Immature natural killer cell (primary cell): Measurements from ENCODE around the gene CDT1. TPM values are rescaled to one million over a fixed set of nuclear protein-coding genes. Genes with fewer than 3 reads are reported as not detected.

Source experiments
- DNase-seq, 3 donors: peaks; one replicate each; pipeline ENCODE4 v3.0.0; 2022; ENCODE audit warnings: mixed read lengths in 1 of 3
- H3K27ac Mint-ChIP-seq, 6 donors: one replicate each; pipeline ENCODE4 v1.8.0; 2020; ENCODE audit warnings: mixed read lengths in 6 of 6, mild to moderate bottlenecking in 5 of 6, inconsistent platforms in 4 of 6, moderate library complexity in 3 of 6
- H3K27me3 Mint-ChIP-seq, 3 donors: one replicate each; pipeline ENCODE4 v1.8.0; 2020 to 2021; ENCODE audit warnings: low read depth in 3 of 3, mild to moderate bottlenecking in 3 of 3, mixed read lengths in 3 of 3, moderate library complexity in 3 of 3, inconsistent platforms in 1 of 3
- H3K36me3 Mint-ChIP-seq, 3 donors: one replicate each; pipeline ENCODE4 v1.8.0; 2020; ENCODE audit warnings: mixed read lengths in 3 of 3, inconsistent platforms in 2 of 3, mild to moderate bottlenecking in 2 of 3
- H3K4me1 Mint-ChIP-seq, 2 donors: one replicate each; pipeline ENCODE4 v1.8.0; 2020; ENCODE audit warnings: inconsistent platforms in 2 of 2, mild to moderate bottlenecking in 2 of 2, mixed read lengths in 2 of 2, moderate library complexity in 1 of 2
- H3K4me3 Mint-ChIP-seq, 5 donors: one replicate each; pipeline ENCODE4 v1.8.0; 2020; ENCODE audit warnings: mild to moderate bottlenecking in 5 of 5, mixed read lengths in 5 of 5, inconsistent platforms in 3 of 5, moderate library complexity in 3 of 5
- H3K9me3 Mint-ChIP-seq, 6 donors: one replicate each; pipeline ENCODE4 v1.8.0; 2020; ENCODE audit warnings: mild to moderate bottlenecking in 6 of 6, mixed read lengths in 6 of 6, inconsistent platforms in 4 of 6, moderate library complexity in 3 of 6
- polyA plus RNA-seq, 3 donors: library from polyadenylated mRNA; unstranded; fragments of 300-500 nt; fragmentation: Illumina TruSeq; gene quantifications; one replicate each; pipeline ENCODE4 v1.2.3, GENCODE V29; 2021

Gene CDT1
- polyA plus RNA-seq, 3 donors from 2014 or later: 1.3 to 3.1 TPM; not detected in 1

GRCh38 chr16:88826070-88826840, 22.7 kb downstream of the CDT1 start:
- H3K4me1 Mint-ChIP-seq: no peaks in the 10 kb centered on the region
- no peak for DNase-seq
- H3K27ac Mint-ChIP-seq: no peak overlapping the region
- peaks cover 0 to 3% (median 0%) of the 10 kb centered on the region in 3 donors for H3K36me3 Mint-ChIP-seq
- H3K9me3 Mint-ChIP-seq: no peaks in the 10 kb centered on the region
- H3K27me3 Mint-ChIP-seq: peaks cover 0 to 3% (median 2%) of the 10 kb centered on the region in 3 donors
- H3K4me3 Mint-ChIP-seq: no peak overlapping the region

- no peak overlapping the region for H3K4me3 Mint-ChIP-seq
- H3K4me1 Mint-ChIP-seq: no peaks in the 10 kb centered on the region
- peaks cover 0 to 3% (median 0%) of the 10 kb centered on the region in 3 donors for H3K36me3 Mint-ChIP-seq
- peaks cover 0 to 3% (median 2%) of the 10 kb centered on the region in 3 donors for H3K27me3 Mint-ChIP-seq
- DNase-seq: no peak
- H3K27ac Mint-ChIP-seq: no peak overlapping the region
- H3K9me3 Mint-ChIP-seq: no peaks in the 10 kb centered on the region
Measured at GRCh38 chr16:88827727-88828126, 24.1 kb downstream of the CDT1 start.

- Mint-ChIP-seq H3K4me1 (no peaks in the 10 kb centered on the region), H3K4me3 (no peak overlapping the region), H3K27me3 (peaks cover 0 to 3% (median 2%) of the 10 kb centered on the region in 3 donors), H3K27ac (no peak overlapping the region), H3K9me3 (no peaks in the 10 kb centered on the region), H3K36me3 (no peaks in the 10 kb centered on the region)
- DNase-seq: no peak
Measured at GRCh38 chr16:88828711-88829110, 25.1 kb downstream of the CDT1 start.

- Mint-ChIP-seq H3K4me1 (no peaks in the 10 kb centered on the region), H3K27ac (peak overlapping the region in 1 of 6 donors; percentile 55), H3K36me3 (peaks cover 0 to 2% (median 0%) of the 10 kb centered on the region in 3 donors), H3K27me3 (peaks cover 0 to 2% (median 2%) of the 10 kb centered on the region in 3 donors), H3K9me3 (no peaks in the 10 kb centered on the region), H3K4me3 (no peak overlapping the region)
- DNase-seq: no peak
Measured at GRCh38 chr16:88830258-88830657, 26.7 kb downstream of the CDT1 start.

GRCh38 chr16:88830783-88831182, 27.2 kb downstream of the CDT1 start:
- peaks cover 0 to 2% (median under 1%) of the 10 kb centered on the region in 3 donors for H3K27me3 Mint-ChIP-seq

GRCh38 chr16:88831838-88832237, 28.2 kb downstream of the CDT1 start:
- peaks cover 0 to 3% (median 0%) of the 10 kb centered on the region in 3 donors for H3K27me3 Mint-ChIP-seq
- H3K4me1 Mint-ChIP-seq: no peaks in the 10 kb centered on the region
- H3K36me3 Mint-ChIP-seq: peaks cover 0 to 3% (median 0%) of the 10 kb centered on the region in 3 donors
- H3K9me3 Mint-ChIP-seq: no peaks in the 10 kb centered on the region
- H3K4me3 Mint-ChIP-seq: no peak overlapping the region
- no peak overlapping the region for H3K27ac Mint-ChIP-seq
- DNase-seq: no peak

More at GRCh38 chr16:88830783-88831182, 27.2 kb downstream of the CDT1 start:
- Mint-ChIP-seq H3K27ac (no peak overlapping the region), H3K36me3 (peaks cover 0 to 3% (median 0%) of the 10 kb centered on the region in 3 donors), H3K4me1 (no peaks in the 10 kb centered on the region), H3K9me3 (no peaks in the 10 kb centered on the region), H3K4me3 (no peak overlapping the region)
- no peak for DNase-seq

- no peaks in the 10 kb centered on the region for H3K9me3 Mint-ChIP-seq
- H3K36me3 Mint-ChIP-seq: peaks cover 0 to 3% (median 0%) of the 10 kb centered on the region in 3 donors
- H3K4me3 Mint-ChIP-seq: no peak overlapping the region
- H3K27ac Mint-ChIP-seq: no peak overlapping the region
- no peak for DNase-seq
- no peaks in the 10 kb centered on the region for H3K4me1 Mint-ChIP-seq
- peaks cover 0 to 5% (median 0%) of the 10 kb centered on the region in 3 donors for H3K27me3 Mint-ChIP-seq
Measured at GRCh38 chr16:88833086-88833485, 29.5 kb downstream of the CDT1 start.

GRCh38 chr16:88834670-88835069, 31.1 kb downstream of the CDT1 start:
- Mint-ChIP-seq H3K36me3 (peaks cover 0 to 3% (median 0%) of the 10 kb centered on the region in 3 donors), H3K4me1 (no peaks in the 10 kb centered on the region), H3K4me3 (no peak overlapping the region), H3K9me3 (no peaks in the 10 kb centered on the region), H3K27me3 (peaks cover 0 to 3% (median 0%) of the 10 kb centered on the region in 3 donors), H3K27ac (no peak overlapping the region)
- DNase-seq: no peak

- Mint-ChIP-seq H3K4me1 (no peaks in the 10 kb centered on the region), H3K27me3 (peaks cover 0 to 3% (median 0%) of the 10 kb centered on the region in 3 donors), H3K36me3 (peaks cover 0 to 3% (median 0%) of the 10 kb centered on the region in 3 donors), H3K4me3 (no peak overlapping the region), H3K27ac (no peak overlapping the region), H3K9me3 (no peaks in the 10 kb centered on the region)
- no peak for DNase-seq
Measured at GRCh38 chr16:88835383-88835782, 31.8 kb downstream of the CDT1 start.

GRCh38 chr16:88835818-88836217, 32.2 kb downstream of the CDT1 start:
- peaks cover 0 to 3% (median 0%) of the 10 kb centered on the region in 3 donors for H3K36me3 Mint-ChIP-seq
- no peaks in the 10 kb centered on the region for H3K9me3 Mint-ChIP-seq
- H3K4me3 Mint-ChIP-seq: no peak overlapping the region
- DNase-seq: no peak
- peaks cover 0 to 3% (median 0%) of the 10 kb centered on the region in 3 donors for H3K27me3 Mint-ChIP-seq
- no peaks in the 10 kb centered on the region for H3K4me1 Mint-ChIP-seq
- H3K27ac Mint-ChIP-seq: no peak overlapping the region

GRCh38 chr16:88836791-88837190, 33.2 kb downstream of the CDT1 start:
- no peak overlapping the region for H3K27ac Mint-ChIP-seq
- H3K9me3 Mint-ChIP-seq: no peaks in the 10 kb centered on the region

GRCh38 chr16:88837806-88838205, 34.2 kb downstream of the CDT1 start:
- Mint-ChIP-seq H3K4me1 (no peaks in the 10 kb centered on the region), H3K9me3 (no peaks in the 10 kb centered on the region), H3K27me3 (peaks cover 0 to 3% (median 0%) of the 10 kb centered on the region in 3 donors), H3K4me3 (no peak overlapping the region), H3K36me3 (peaks cover 0 to 3% (median 0%) of the 10 kb centered on the region in 3 donors), H3K27ac (no peak overlapping the region)
- no peak for DNase-seq

More at GRCh38 chr16:88836791-88837190, 33.2 kb downstream of the CDT1 start:
- peaks cover 0 to 3% (median 0%) of the 10 kb centered on the region in 3 donors for H3K36me3 Mint-ChIP-seq
- H3K4me3 Mint-ChIP-seq: no peak overlapping the region
- DNase-seq: no peak
- peaks cover 0 to 3% (median 0%) of the 10 kb centered on the region in 3 donors for H3K27me3 Mint-ChIP-seq
- no peaks in the 10 kb centered on the region for H3K4me1 Mint-ChIP-seq

GRCh38 chr16:88838566-88838965, 35.0 kb downstream of the CDT1 start:
- Mint-ChIP-seq H3K36me3 (peaks cover 0 to 7% (median 0%) of the 10 kb centered on the region in 3 donors), H3K4me1 (no peaks in the 10 kb centered on the region), H3K27me3 (peaks cover 0 to 3% (median 0%) of the 10 kb centered on the region in 3 donors), H3K27ac (no peak overlapping the region), H3K4me3 (no peak overlapping the region), H3K9me3 (no peaks in the 10 kb centered on the region)
- no peak for DNase-seq

GRCh38 chr16:88839026-88839529, 35.5 kb downstream of the CDT1 start:
- H3K27me3 Mint-ChIP-seq: peaks cover 0 to 3% (median 0%) of the 10 kb centered on the region in 3 donors
- H3K4me3 Mint-ChIP-seq: no peak overlapping the region
- peaks cover 0 to 7% (median 0%) of the 10 kb centered on the region in 3 donors for H3K36me3 Mint-ChIP-seq
- no peaks in the 10 kb centered on the region for H3K9me3 Mint-ChIP-seq
- H3K4me1 Mint-ChIP-seq: no peaks in the 10 kb centered on the region
- H3K27ac Mint-ChIP-seq: no peak overlapping the region
- DNase-seq: no peak
